Measurements from ENCODE around the gene MLF2. TPM values are rescaled to one million over a fixed set of nuclear protein-coding genes. Genes with fewer than 3 reads are reported as not detected.

The MLF2 gene
- total RNA-seq, 3 donors from 2014 or later (not counting 1 experiment from before 2014, with no cell fraction given) = 114 to 117 (median 116) TPM

GRCh38 chr12:6703631-6704030, 49.3 kb downstream of the MLF2 start:
- Mint-ChIP-seq H3K9me3 (no peaks in the 10 kb centered on the region), H3K27me3 (ENCODE audit: low read depth in 2 of 2) (peaks cover 56 to 60% of the 10 kb centered on the region in 2 donors), H3K4me1 (peaks cover 0 to 13% of the 10 kb centered on the region in 2 donors), H3K27ac (peak overlapping the region in 1 of 2 donors; percentile 4), H3K4me3 (no peak overlapping the region), H3K36me3 (no peaks in the 10 kb centered on the region)
- Histone ChIP-seq H3K27me3 (ENCODE audit: control insufficient read depth, insufficient read depth, low read length) (peaks cover 27% of the 10 kb centered on the region), H3K27ac (ENCODE audit: low read length) (no peak overlapping the region), H3K9me3 (ENCODE audit: control insufficient read depth, insufficient read depth, low read length) (no peaks in the 10 kb centered on the region), H3K4me3 (ENCODE audit: low read length) (no peak overlapping the region), H3K4me1 (ENCODE audit: control insufficient read depth, insufficient read depth, low read length) (peaks cover 13% of the 10 kb centered on the region), H3K36me3 (ENCODE audit: control insufficient read depth, insufficient read depth, low read length) (no peaks in the 10 kb centered on the region)
- 12% methylated on average over 10 of the region's 10 CpGs for WGBS (ENCODE audit: insufficient coverage)
- DNase-seq = no peak
- intact Hi-C loops (cut with micrococcal nuclease) = no loop called here
- ATAC-seq = no peak
- TF ChIP-seq, protein P1, sequence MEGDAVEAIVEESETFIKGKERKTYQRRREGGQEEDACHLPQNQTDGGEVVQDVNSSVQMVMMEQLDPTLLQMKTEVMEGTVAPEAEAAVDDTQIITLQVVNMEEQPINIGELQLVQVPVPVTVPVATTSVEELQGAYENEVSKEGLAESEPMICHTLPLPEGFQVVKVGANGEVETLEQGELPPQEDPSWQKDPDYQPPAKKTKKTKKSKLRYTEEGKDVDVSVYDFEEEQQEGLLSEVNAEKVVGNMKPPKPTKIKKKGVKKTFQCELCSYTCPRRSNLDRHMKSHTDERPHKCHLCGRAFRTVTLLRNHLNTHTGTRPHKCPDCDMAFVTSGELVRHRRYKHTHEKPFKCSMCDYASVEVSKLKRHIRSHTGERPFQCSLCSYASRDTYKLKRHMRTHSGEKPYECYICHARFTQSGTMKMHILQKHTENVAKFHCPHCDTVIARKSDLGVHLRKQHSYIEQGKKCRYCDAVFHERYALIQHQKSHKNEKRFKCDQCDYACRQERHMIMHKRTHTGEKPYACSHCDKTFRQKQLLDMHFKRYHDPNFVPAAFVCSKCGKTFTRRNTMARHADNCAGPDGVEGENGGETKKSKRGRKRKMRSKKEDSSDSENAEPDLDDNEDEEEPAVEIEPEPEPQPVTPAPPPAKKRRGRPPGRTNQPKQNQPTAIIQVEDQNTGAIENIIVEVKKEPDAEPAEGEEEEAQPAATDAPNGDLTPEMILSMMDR (IDR thresholded peaks at IDR 0.05) = no peak

DNA sequence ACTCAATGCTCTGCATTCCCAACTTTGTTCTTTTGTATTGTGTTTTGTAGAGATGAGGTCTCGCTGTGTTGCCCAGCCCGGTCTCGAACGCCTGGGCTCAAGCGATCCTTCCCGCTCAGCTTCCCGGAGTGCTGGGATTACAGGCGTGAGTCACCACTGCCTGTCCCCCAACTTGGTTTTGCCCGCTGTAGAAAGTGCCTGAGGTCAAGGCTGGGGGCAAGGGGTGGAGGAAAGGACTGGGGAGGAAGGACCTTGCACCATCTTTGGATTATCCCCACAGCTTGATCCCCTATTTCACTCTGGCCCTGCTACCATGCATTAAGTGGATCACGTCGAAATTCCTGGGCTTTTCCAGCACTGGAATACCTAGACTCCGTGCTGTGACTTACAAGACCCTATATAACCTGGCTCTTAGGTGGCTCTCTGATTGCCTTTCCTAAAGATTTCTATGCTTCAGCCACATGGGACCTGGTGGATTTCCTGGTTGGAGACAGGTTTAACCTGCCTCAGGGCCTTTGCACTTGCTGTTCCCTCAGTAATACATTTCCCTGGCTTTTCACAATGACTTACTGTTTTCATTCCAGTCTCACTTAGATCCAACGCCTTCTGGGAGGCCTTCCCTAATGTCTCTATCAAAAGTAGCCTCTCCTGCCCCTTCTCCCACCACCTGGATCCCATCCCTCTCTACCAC, 51.7 kb downstream of the MLF2 start:
- Mint-ChIP-seq H3K9me3 (no peaks in the 10 kb centered on the region), H3K4me3 (peak overlapping the region; percentile 55), H3K36me3 (no peaks in the 10 kb centered on the region), H3K27ac (no peak overlapping the region), H3K27me3 (ENCODE audit: low read depth in 2 of 2) (peaks cover 70 to 77% of the 10 kb centered on the region in 2 donors), H3K4me1 (peaks cover 0 to 13% of the 10 kb centered on the region in 2 donors)
- DNase-seq = no peak
- Histone ChIP-seq H3K27ac (ENCODE audit: low read length) (no peak overlapping the region), H3K4me3 (ENCODE audit: low read length) (peak overlapping the region; percentile 19), H3K36me3 (ENCODE audit: control insufficient read depth, insufficient read depth, low read length) (no peaks in the 10 kb centered on the region), H3K27me3 (ENCODE audit: control insufficient read depth, insufficient read depth, low read length) (peaks cover 28% of the 10 kb centered on the region), H3K9me3 (ENCODE audit: control insufficient read depth, insufficient read depth, low read length) (no peaks in the 10 kb centered on the region), H3K4me1 (ENCODE audit: control insufficient read depth, insufficient read depth, low read length) (peaks cover 24% of the 10 kb centered on the region)
- WGBS (ENCODE audit: insufficient coverage) = 30% methylated on average over 13 of the region's 13 CpGs
- no peak for ATAC-seq
- TF ChIP-seq, protein P1 (IDR thresholded peaks at IDR 0.05) = no peak
- intact Hi-C loops (cut with micrococcal nuclease) = no loop called here

DNA sequence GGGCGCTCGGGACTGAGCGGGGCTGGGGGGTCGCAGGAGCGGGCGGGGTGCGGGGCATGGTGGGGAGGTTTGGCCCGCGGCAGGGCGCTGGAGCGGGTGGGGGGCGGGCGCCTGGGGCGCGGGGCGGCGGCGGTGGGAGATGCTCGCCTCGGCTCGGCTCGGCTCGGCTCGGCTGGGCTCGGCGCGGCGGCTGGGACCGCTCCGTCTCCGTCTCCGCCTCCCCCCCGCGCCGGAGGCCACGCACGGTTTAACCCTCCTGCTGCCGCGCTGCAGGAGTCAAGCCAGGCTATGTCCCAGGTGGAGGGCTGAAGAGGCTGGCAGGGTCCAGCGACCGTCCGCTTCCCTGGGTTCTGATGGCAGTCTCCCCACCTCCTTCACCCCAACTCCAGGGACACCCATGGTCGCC, 52.3 kb downstream of the MLF2 start, which contains the start of gene PIANP:
Gene PIANP, minus strand, starts transcription at position 170 of the 406 bp plus-strand sequence. CDS start 2,754 bp downstream, outside the sequence.
- peaks cover 71 to 77% of the 10 kb centered on the region in 2 donors for H3K27me3 Mint-ChIP-seq (ENCODE audit: low read depth in 2 of 2)
- H3K4me1 Mint-ChIP-seq = peaks cover 0 to 13% of the 10 kb centered on the region in 2 donors
- Histone ChIP-seq H3K4me3 (ENCODE audit: low read length) (peak within 1 kb of the TSS; percentile 19), H3K27ac (ENCODE audit: low read length) (no peak within 1 kb of the TSS), H3K9me3 (ENCODE audit: control insufficient read depth, insufficient read depth, low read length) (no peaks in the 10 kb centered on the region), H3K36me3 (ENCODE audit: control insufficient read depth, insufficient read depth, low read length) (no peaks in the 10 kb centered on the region), H3K27me3 (ENCODE audit: control insufficient read depth, insufficient read depth, low read length) (peaks cover 26% of the 10 kb centered on the region), H3K4me1 (ENCODE audit: control insufficient read depth, insufficient read depth, low read length) (peaks cover 24% of the 10 kb centered on the region)
- no peaks in the 10 kb centered on the region for H3K36me3 Mint-ChIP-seq
- ATAC-seq (peak; percentile 76 to 84 (median 82)), DNase-seq (peak; percentile 26 to 71)
- H3K4me3 Mint-ChIP-seq = peak within 1 kb of the TSS; percentile 55
- intact Hi-C loops (cut with micrococcal nuclease) = no loop called here
- under 1% methylated on average over 43 of the region's 43 CpGs for WGBS (ENCODE audit: insufficient coverage)
- no peak within 1 kb of the TSS for H3K27ac Mint-ChIP-seq
- TF ChIP-seq, protein P1 (IDR thresholded peaks at IDR 0.05) = no peak
- no peaks in the 10 kb centered on the region for H3K9me3 Mint-ChIP-seq
